NCI-H2081 (cell line): Measurements from ENCODE around the gene TRDMT1.
A peak's percentile ranks its signal among the peaks of the same experiment; 100 is the strongest.

Experiments used
- DNase-seq, 2 experiments: peaks; one replicate each; lab custom pipeline; 2025; lab: John Stamatoyannopoulos, UW

The TRDMT1 gene

GRCh38 chr10:17209881-17210280 lies 8.4 kb upstream of the TRDMT1 start:
- DNase-seq = no peak

- DNase-seq = no peak
Measured at GRCh38 chr10:17209302-17209701, 7.8 kb upstream of the TRDMT1 start.

- DNase-seq = no peak
Measured at GRCh38 chr10:17208476-17208875, 7.0 kb upstream of the TRDMT1 start.

GRCh38 chr10:17206210-17206709 lies 4.8 kb upstream of the TRDMT1 start:
- no peak for DNase-seq

- DNase-seq = no peak
Measured at GRCh38 chr10:17203416-17203815, 1.9 kb upstream of the TRDMT1 start.

GRCh38 chr10:17202999-17203398 lies 1.5 kb upstream of the TRDMT1 start:
- DNase-seq = no peak

GRCh38 chr10:17202506-17202905 lies 1.0 kb upstream of the TRDMT1 start:
- DNase-seq = no peak

GRCh38 chr10:17201794-17202116 lies 283 bp upstream of the TRDMT1 start:
- no peak for DNase-seq

GRCh38 chr10:17200001-17200911 lies 1.2 kb downstream of the TRDMT1 start:
- no peak for DNase-seq

- no peak for DNase-seq
Measured at GRCh38 chr10:17199351-17199804, 2.1 kb downstream of the TRDMT1 start.

- DNase-seq = no peak
Measured at GRCh38 chr10:17196573-17196972, 4.9 kb downstream of the TRDMT1 start.

- DNase-seq = no peak
Measured at GRCh38 chr10:17196045-17196444, 5.4 kb downstream of the TRDMT1 start.

- DNase-seq = no peak
Measured at GRCh38 chr10:17195083-17195482, 6.4 kb downstream of the TRDMT1 start.

GRCh38 chr10:17190602-17191001 lies 10.9 kb downstream of the TRDMT1 start:
- no peak for DNase-seq

- no peak for DNase-seq
Measured at GRCh38 chr10:17188644-17189172, 12.8 kb downstream of the TRDMT1 start.

GRCh38 chr10:17185873-17186272 lies 15.6 kb downstream of the TRDMT1 start:
- no peak for DNase-seq

GRCh38 chr10:17183110-17183509 lies 18.4 kb downstream of the TRDMT1 start:
- no peak for DNase-seq

GRCh38 chr10:17181751-17182150 lies 19.7 kb downstream of the TRDMT1 start:
- peak in 1 of 2 experiments; percentile 2 for DNase-seq

- DNase-seq = no peak
Measured at GRCh38 chr10:17181110-17181509, 20.4 kb downstream of the TRDMT1 start.

- DNase-seq = no peak
Measured at GRCh38 chr10:17179002-17179401, 22.5 kb downstream of the TRDMT1 start.

GRCh38 chr10:17178006-17178405 lies 23.5 kb downstream of the TRDMT1 start:
- DNase-seq = no peak

- DNase-seq = no peak
Measured at GRCh38 chr10:17177014-17177413, 24.5 kb downstream of the TRDMT1 start.

- no peak for DNase-seq
Measured at GRCh38 chr10:17176091-17176490, 25.4 kb downstream of the TRDMT1 start.
